BE2C (cell line): ENCODE data around the gene SIRPA.

ENCODE experiments used
- DNase-seq: peaks from one replicate; pipeline ENCODE4 v3.0.0-alpha.2; 2020
- H3K27me3 ChIP-seq: fragments of 250-450 bp; sonication (Bioruptor Pico); 2 replicates; pipeline ENCODE4 v1.5.1; 2020; ENCODE audit warnings: mild to moderate bottlenecking
- H3K36me3 ChIP-seq: fragments of 250-450 bp; sonication (Bioruptor Pico); 2 replicates; pipeline ENCODE4 v1.5.1; 2020; ENCODE audit warnings: mild to moderate bottlenecking
- H3K4me1 ChIP-seq: fragments of 250-450 bp; sonication (Bioruptor Pico); 2 replicates; pipeline ENCODE4 v1.5.1; 2020
- H3K4me3 ChIP-seq: 2 replicates; pipeline ENCODE4 v1.5.1; 2011; ENCODE audit warnings: low read depth, low read length
- H3K9me3 ChIP-seq: fragments of 250-450 bp; sonication (Bioruptor Pico); 2 replicates; pipeline ENCODE4 v1.5.1; 2020
- TF ChIP-seq, protein P1 (sequence below): IDR thresholded peaks from 2 replicates; pipeline ENCODE4 v1.5.1; 2012; ENCODE audit warnings: mild to moderate bottlenecking, low read depth, low read length

Gene SIRPA

DNA sequence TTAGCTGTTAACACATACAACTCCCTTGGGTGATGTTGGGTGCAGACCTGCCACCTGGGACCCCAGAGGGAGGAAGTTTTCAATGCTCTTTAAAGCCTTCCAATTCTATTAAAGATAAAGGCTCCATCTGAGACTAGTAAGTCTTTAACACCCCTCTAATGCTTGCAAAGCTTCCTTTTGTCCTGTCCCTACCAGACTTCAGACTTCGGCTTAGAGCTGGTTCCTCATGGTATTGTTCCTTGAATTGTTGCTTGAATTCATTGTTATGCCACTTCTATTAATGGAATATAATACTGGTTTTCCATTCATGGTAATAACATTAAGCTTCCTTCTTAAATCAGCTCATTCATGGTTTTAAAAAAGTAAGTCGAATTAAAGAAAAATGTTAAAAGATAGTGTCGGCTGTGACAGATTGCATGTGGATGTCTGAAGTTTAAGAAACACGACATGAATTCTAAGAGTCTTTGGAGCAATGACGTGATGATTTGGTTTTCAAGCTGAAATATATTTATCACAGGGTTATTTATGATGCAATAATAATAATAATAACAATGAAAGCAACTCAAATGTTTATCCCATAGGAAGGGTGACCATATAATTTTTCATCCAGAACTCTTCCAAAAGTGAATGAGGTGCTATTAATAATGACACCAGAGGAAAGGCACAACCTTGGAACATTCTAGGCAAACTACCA, 76.8 kb downstream of the SIRPA start:
- DNase-seq, result no peak

DNA sequence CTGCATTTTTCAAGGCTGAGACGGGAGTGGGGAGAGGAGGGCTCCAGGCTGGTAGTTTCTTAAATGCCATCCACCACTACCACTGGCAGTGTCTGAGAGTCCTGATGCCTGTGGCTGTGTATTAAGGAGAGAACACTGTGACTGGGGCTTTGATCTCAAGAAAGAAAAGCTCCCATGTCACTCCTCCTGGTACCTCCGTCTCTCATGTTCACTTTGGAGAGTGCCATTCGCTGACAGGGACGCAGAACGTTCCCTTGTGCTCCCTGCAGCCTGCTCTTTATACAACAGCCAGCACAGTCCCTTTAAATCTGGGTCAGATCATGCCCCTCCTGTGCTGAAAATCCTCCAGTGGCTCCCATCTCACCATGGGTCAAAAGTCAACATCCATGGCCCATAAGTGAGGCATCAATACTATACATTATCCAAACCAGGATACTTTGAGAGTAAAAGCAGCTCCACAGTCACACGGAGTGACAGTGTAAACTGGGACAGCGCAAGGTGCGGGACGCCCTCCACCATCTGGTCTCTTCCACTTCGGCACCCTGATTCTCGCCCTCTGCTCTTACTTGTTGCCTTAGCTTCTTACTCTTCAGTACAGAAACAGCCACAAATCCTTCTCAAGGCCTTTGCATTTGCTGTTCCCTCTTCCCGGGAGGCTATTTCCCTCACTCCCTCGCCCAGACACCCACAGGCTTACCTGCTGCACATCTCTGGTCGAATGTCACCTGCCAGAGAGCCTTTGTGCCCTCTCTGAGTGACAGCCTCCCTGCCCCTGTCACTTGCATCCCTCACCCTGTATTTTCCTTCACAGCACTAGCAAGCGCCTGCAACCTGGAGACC, 78.6 kb downstream of the SIRPA start:
- no peaks in the 10 kb centered on the region for H3K4me1 ChIP-seq
- no peaks in the 10 kb centered on the region for H3K27me3 ChIP-seq
- H3K36me3 ChIP-seq, result no peaks in the 10 kb centered on the region
- H3K9me3 ChIP-seq, result no peaks in the 10 kb centered on the region
- H3K4me3 ChIP-seq, result no peak overlapping the region
- no peak for DNase-seq
- TF ChIP-seq, protein P1, sequence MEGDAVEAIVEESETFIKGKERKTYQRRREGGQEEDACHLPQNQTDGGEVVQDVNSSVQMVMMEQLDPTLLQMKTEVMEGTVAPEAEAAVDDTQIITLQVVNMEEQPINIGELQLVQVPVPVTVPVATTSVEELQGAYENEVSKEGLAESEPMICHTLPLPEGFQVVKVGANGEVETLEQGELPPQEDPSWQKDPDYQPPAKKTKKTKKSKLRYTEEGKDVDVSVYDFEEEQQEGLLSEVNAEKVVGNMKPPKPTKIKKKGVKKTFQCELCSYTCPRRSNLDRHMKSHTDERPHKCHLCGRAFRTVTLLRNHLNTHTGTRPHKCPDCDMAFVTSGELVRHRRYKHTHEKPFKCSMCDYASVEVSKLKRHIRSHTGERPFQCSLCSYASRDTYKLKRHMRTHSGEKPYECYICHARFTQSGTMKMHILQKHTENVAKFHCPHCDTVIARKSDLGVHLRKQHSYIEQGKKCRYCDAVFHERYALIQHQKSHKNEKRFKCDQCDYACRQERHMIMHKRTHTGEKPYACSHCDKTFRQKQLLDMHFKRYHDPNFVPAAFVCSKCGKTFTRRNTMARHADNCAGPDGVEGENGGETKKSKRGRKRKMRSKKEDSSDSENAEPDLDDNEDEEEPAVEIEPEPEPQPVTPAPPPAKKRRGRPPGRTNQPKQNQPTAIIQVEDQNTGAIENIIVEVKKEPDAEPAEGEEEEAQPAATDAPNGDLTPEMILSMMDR, result no peak

More for the DNA sequence above, 76.8 kb downstream of the SIRPA start:
- H3K36me3 ChIP-seq, result no peaks in the 10 kb centered on the region
- TF ChIP-seq, protein P1, result no peak
- H3K4me1 ChIP-seq, result no peaks in the 10 kb centered on the region
- H3K9me3 ChIP-seq, result no peaks in the 10 kb centered on the region
- H3K27me3 ChIP-seq, result no peaks in the 10 kb centered on the region
- no peak overlapping the region for H3K4me3 ChIP-seq

GRCh38 chr20:1975291-1975690, 80.1 kb downstream of the SIRPA start:
- Histone ChIP-seq H3K4me3 (no peak overlapping the region), H3K36me3 (no peaks in the 10 kb centered on the region), H3K4me1 (no peaks in the 10 kb centered on the region), H3K27me3 (no peaks in the 10 kb centered on the region), H3K9me3 (no peaks in the 10 kb centered on the region)
- no peak for DNase-seq
- TF ChIP-seq, protein P1, result no peak

GRCh38 chr20:1979106-1979778, 84.0 kb downstream of the SIRPA start:
- Histone ChIP-seq H3K36me3 (no peaks in the 10 kb centered on the region), H3K4me3 (no peak overlapping the region), H3K27me3 (no peaks in the 10 kb centered on the region), H3K9me3 (no peaks in the 10 kb centered on the region), H3K4me1 (no peaks in the 10 kb centered on the region)
- no peak for DNase-seq
- TF ChIP-seq, protein P1, result no peak

- Histone ChIP-seq H3K9me3 (no peaks in the 10 kb centered on the region), H3K4me3 (no peak overlapping the region), H3K4me1 (no peaks in the 10 kb centered on the region), H3K27me3 (no peaks in the 10 kb centered on the region), H3K36me3 (no peaks in the 10 kb centered on the region)
- TF ChIP-seq, protein P1, result no peak
- DNase-seq, result no peak
These were observed 87.5 kb downstream of the SIRPA start for GRCh38 chr20:1982686-1983085.

GRCh38 chr20:1983301-1983700, 88.1 kb downstream of the SIRPA start:
- no peak for DNase-seq
- TF ChIP-seq, protein P1, result no peak
- Histone ChIP-seq H3K4me1 (no peaks in the 10 kb centered on the region), H3K27me3 (no peaks in the 10 kb centered on the region), H3K4me3 (no peak overlapping the region), H3K36me3 (no peaks in the 10 kb centered on the region), H3K9me3 (no peaks in the 10 kb centered on the region)
